Common myeloid progenitor, CD34-positive (primary cell): ENCODE results near the gene WWOX.
A peak's percentile ranks its signal among the peaks of the same experiment; 100 is the strongest.

Source experiments
- CTCF ChIA-PET: fragments of 350-600 bp; sonication (Branson Sonifier 250); formaldehyde crosslinking; loops from one replicate; lab custom pipeline; 2021; ENCODE audit warnings: antibody characterized with exemption; lab: Charles Lee
- POLR2A ChIA-PET: fragments of 350-600 bp; sonication (Branson Sonifier 250); formaldehyde crosslinking; loops from one replicate; lab custom pipeline; 2021; ENCODE audit warnings: antibody characterized with exemption; lab: Charles Lee
- DNase-seq, 3 donors: peaks; one replicate each; pipeline versions ENCODE4 v3.0.0 to v3.0.0-alpha.2; 2013
- H3K27ac ChIP-seq, 2 experiments: 1 replicate in 1 of 2; 2 replicates in 1 of 2; pipeline ENCODE4 v1.7.0; 2013; ENCODE audit warnings: inconsistent platforms in 2 of 2, low read length in 2 of 2, mild to moderate bottlenecking in 2 of 2, low read depth in 1 of 2, moderate library complexity in 1 of 2; ENCODE audit not compliant: severe bottlenecking in 2 of 2, insufficient read depth in 1 of 2, poor library complexity in 1 of 2
- H3K27me3 ChIP-seq, 5 experiments: replicated peaks in 2 of 5; 1 replicate in 3 of 5; 2 replicates in 2 of 5; pipeline versions ENCODE4 v1.6.1 to v1.7.0; 2013; ENCODE audit warnings: low read length in 4 of 5, mild to moderate bottlenecking in 2 of 5, moderate library complexity in 2 of 5, inconsistent platforms in 1 of 5; ENCODE audit not compliant: insufficient read depth in 5 of 5, control insufficient read depth in 4 of 5
- H3K36me3 ChIP-seq, 4 experiments: 1 replicate in 2 of 4; 2 replicates in 2 of 4; pipeline versions ENCODE4 v1.6.1 to v1.7.0; 2013; ENCODE audit warnings: low read length in 3 of 4, control low read depth in 1 of 4, mild to moderate bottlenecking in 1 of 4; ENCODE audit not compliant: control insufficient read depth in 4 of 4, insufficient read depth in 4 of 4
- H3K4me1 ChIP-seq, 4 experiments: 1 replicate in 3 of 4; 2 replicates in 1 of 4; pipeline versions ENCODE4 v1.6.1 to v1.7.1; 2013; ENCODE audit warnings: low read length in 3 of 4, mild to moderate bottlenecking in 3 of 4, control low read depth in 1 of 4, inconsistent platforms in 1 of 4, moderate library complexity in 1 of 4; ENCODE audit not compliant: control insufficient read depth in 4 of 4, insufficient read depth in 4 of 4; ENCODE audit errors: control extremely low read depth in 1 of 4
- H3K4me3 ChIP-seq, 7 experiments: 1 replicate in 4 of 7; 2 replicates in 3 of 7; pipeline versions ENCODE4 v1.5.1 to v1.7.0; 2013; ENCODE audit warnings: mild to moderate bottlenecking in 7 of 7, low read length in 6 of 7, moderate library complexity in 6 of 7, inconsistent platforms in 2 of 7, low read depth in 2 of 7, control low read depth in 1 of 7; ENCODE audit not compliant: insufficient read depth in 4 of 7, control insufficient read depth in 1 of 7; ENCODE audit errors: extremely low read depth in 1 of 7
- H3K9me3 ChIP-seq, 5 experiments: 1 replicate in 4 of 5; 2 replicates in 1 of 5; pipeline versions ENCODE4 v1.6.1 to v1.7.1; 2013; ENCODE audit warnings: low read length in 4 of 5, mild to moderate bottlenecking in 2 of 5, inconsistent platforms in 1 of 5, low read depth in 1 of 5, moderate library complexity in 1 of 5; ENCODE audit not compliant: control insufficient read depth in 4 of 5, insufficient read depth in 2 of 5; ENCODE audit errors: control extremely low read depth in 1 of 5
- WGBS: methylation state at CpG from one replicate; pipeline ENCODE4 v1.1.5; 2013; ENCODE audit not compliant: insufficient coverage; 5-methylcytosine and 5-hydroxymethylcytosine counted together

The WWOX gene

GRCh38 chr16:78244131-78244895 lies 144.9 kb downstream of the WWOX start:
- 95% methylated on average over 6 of the region's 9 CpGs for WGBS
- Histone ChIP-seq H3K9me3 (peaks cover 0 to 3% (median 0%) of the 10 kb centered on the region in 5 experiments), H3K4me3 (no peak overlapping the region), H3K36me3 (no peaks in the 10 kb centered on the region), H3K4me1 (peaks cover 0 to 8% (median 5%) of the 10 kb centered on the region in 4 experiments), H3K27ac (no peak overlapping the region), H3K27me3 (no peaks in the 10 kb centered on the region)
- POLR2A ChIA-PET: interaction anchor here (0.6 kb wide), 1 partner anchor 101 kb away, joined by 4 read pairs; no protein-coding TSS in a partner anchor
- CTCF ChIA-PET: interaction anchor here (1.3 kb wide), 1 partner anchor 120 kb away, joined by 3 read pairs; no protein-coding TSS in a partner anchor
- DNase-seq: no peak

GRCh38 chr16:78246559-78246958 lies 147.1 kb downstream of the WWOX start:
- Histone ChIP-seq H3K4me3 (no peak overlapping the region), H3K4me1 (peaks cover 0 to 8% (median 5%) of the 10 kb centered on the region in 4 experiments), H3K27ac (no peak overlapping the region), H3K27me3 (no peaks in the 10 kb centered on the region), H3K36me3 (no peaks in the 10 kb centered on the region), H3K9me3 (peaks cover 0 to 3% (median 0%) of the 10 kb centered on the region in 5 experiments)
- peak in 2 of 3 donors; percentile 23 to 60 for DNase-seq
- ChIA-PET POLR2A (interaction anchor here (0.6 kb wide), 1 partner anchor 234 kb away, joined by 3 read pairs; no protein-coding TSS in a partner anchor), CTCF (no interaction called here)
- whole genome bisulfite sequencing: 54% methylated on average over 4 of the region's 9 CpGs

- DNase-seq: no peak
- ChIA-PET POLR2A (no interaction called here), CTCF (no interaction called here)
- WGBS: 99% methylated on average over 11 of the region's 13 CpGs
- H3K4me1 ChIP-seq: peaks cover 0 to 8% (median 5%) of the 10 kb centered on the region in 4 experiments
- no peaks in the 10 kb centered on the region for H3K27me3 ChIP-seq
- H3K4me3 ChIP-seq: no peak overlapping the region
- no peak overlapping the region for H3K27ac ChIP-seq
- H3K9me3 ChIP-seq: peaks cover 0 to 3% (median 0%) of the 10 kb centered on the region in 5 experiments
- H3K36me3 ChIP-seq: no peaks in the 10 kb centered on the region
These were observed 149.6 kb downstream of the WWOX start for GRCh38 chr16:78249056-78249455.

- WGBS: 100% methylated on average over 2 of the region's 3 CpGs
- ChIA-PET POLR2A (no interaction called here), CTCF (interaction anchor here (0.7 kb wide), 1 partner anchor 29 kb away, joined by 4 read pairs; no protein-coding TSS in a partner anchor)
- Histone ChIP-seq H3K9me3 (peaks cover 0 to 3% (median 0%) of the 10 kb centered on the region in 5 experiments), H3K27me3 (no peaks in the 10 kb centered on the region), H3K27ac (no peak overlapping the region), H3K4me3 (no peak overlapping the region), H3K4me1 (peaks cover 0 to 8% (median 5%) of the 10 kb centered on the region in 4 experiments), H3K36me3 (no peaks in the 10 kb centered on the region)
- DNase-seq: no peak
These were observed 150.4 kb downstream of the WWOX start for GRCh38 chr16:78249832-78250231.

GRCh38 chr16:78251115-78251514 lies 151.7 kb downstream of the WWOX start:
- no peak for DNase-seq
- CTCF ChIA-PET: no interaction called here
- H3K4me3 ChIP-seq: no peak overlapping the region
- no peaks in the 10 kb centered on the region for H3K27me3 ChIP-seq
- no peaks in the 10 kb centered on the region for H3K36me3 ChIP-seq
- H3K4me1 ChIP-seq: peaks cover 0 to 6% (median 3%) of the 10 kb centered on the region in 4 experiments
- 96% methylated on average over 4 of the region's 5 CpGs for WGBS
- H3K9me3 ChIP-seq: peaks cover 0 to 3% (median 0%) of the 10 kb centered on the region in 5 experiments
- H3K27ac ChIP-seq: no peak overlapping the region
- POLR2A ChIA-PET: interaction anchor here (0.6 kb wide), 1 partner anchor 562 kb away, joined by 5 read pairs; no protein-coding TSS in a partner anchor

- DNase-seq: no peak
- WGBS: 100% methylated on average over 2 of the region's 5 CpGs
- Histone ChIP-seq H3K4me1 (no peaks in the 10 kb centered on the region), H3K27me3 (no peaks in the 10 kb centered on the region), H3K4me3 (no peak overlapping the region), H3K27ac (no peak overlapping the region), H3K36me3 (no peaks in the 10 kb centered on the region), H3K9me3 (peaks cover 0 to under 1% (median 0%) of the 10 kb centered on the region in 5 experiments)
- CTCF ChIA-PET: interaction anchor here (1.4 kb wide), 1 partner anchor 32 kb away, joined by 3 read pairs; no protein-coding TSS in a partner anchor
- POLR2A ChIA-PET: no interaction called here
These were observed 153.3 kb downstream of the WWOX start for GRCh38 chr16:78252757-78253156.

- no peak for DNase-seq
- H3K4me1 ChIP-seq: no peaks in the 10 kb centered on the region
- ChIA-PET POLR2A (no interaction called here), CTCF (interaction anchor here (0.8 kb wide), 1 partner anchor 22 kb away, joined by 3 read pairs; no protein-coding TSS in a partner anchor)
- no peak overlapping the region for H3K27ac ChIP-seq
- H3K27me3 ChIP-seq: no peaks in the 10 kb centered on the region
- no peaks in the 10 kb centered on the region for H3K9me3 ChIP-seq
- no peak overlapping the region for H3K4me3 ChIP-seq
- H3K36me3 ChIP-seq: no peaks in the 10 kb centered on the region
- 100% methylated on average over 1 of the region's 1 CpG for WGBS
These were observed 155.4 kb downstream of the WWOX start for GRCh38 chr16:78254841-78255240.
